ENCODE data around the gene SEMA5B.
A peak's percentile ranks its signal among the peaks of the same experiment; 100 is the strongest.

Gene SEMA5B

DNA sequence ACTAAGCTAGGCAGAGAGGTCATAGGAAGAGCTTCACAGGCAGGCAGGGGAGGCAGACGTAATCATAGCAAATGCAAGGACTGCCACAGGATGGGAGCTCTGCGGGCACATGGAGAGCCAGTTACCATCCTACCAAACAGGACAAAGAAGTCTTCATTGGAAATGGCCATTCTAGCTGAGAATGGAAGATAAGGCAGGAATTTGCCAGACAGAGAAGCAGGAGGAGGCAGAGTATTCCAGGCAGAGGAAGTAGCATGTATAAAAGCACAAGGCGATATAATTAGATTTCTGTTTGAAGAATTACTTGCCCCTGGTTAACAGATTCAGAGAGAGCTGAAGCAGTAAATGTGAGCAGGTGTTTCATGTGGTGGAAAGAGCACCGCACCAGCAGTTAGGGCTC, 3.5 kb upstream of the SEMA5B start:
- no peaks in the 10 kb centered on the region for H3K36me3 ChIP-seq (ENCODE audit: control insufficient read depth in 2 of 2, insufficient read depth in 1 of 2, low read length in 2 of 2)
- CTCF ChIA-PET = interaction anchor here (0.5 to 8.6 kb wide), 6 partner anchors 68 to 1484 kb away, joined by 3 to 84 read pairs (median 4); no protein-coding TSS in a partner anchor
- H3K9me3 ChIP-seq (ENCODE audit: control insufficient read depth, insufficient read depth, low read depth, low read length) = no peaks in the 10 kb centered on the region
- H3K27ac ChIP-seq (ENCODE audit: extremely low read depth, low read depth, low read length) = no peak overlapping the region
- POLR2A ChIA-PET = no interaction called here
- 0 out of 2 replicates have a peak, but pooled peaks cover 3% of the 10 kb centered on the region for H3K4me1 ChIP-seq (ENCODE audit: control insufficient read depth, insufficient read depth, low read length)
- H3K4me3 ChIP-seq (ENCODE audit: low read depth, low read length) = no peak overlapping the region
- TF ChIP-seq ZFP3 (tag by site-specific recombination; IDR thresholded peaks at IDR 0.05; ENCODE audit: low read depth) = no peak
- no peak for TF ChIP-seq ZIC2 (tag by site-specific recombination; IDR thresholded peaks at IDR 0.05)
- no peak for TF ChIP-seq ZNF791 (tag by site-specific recombination; IDR thresholded peaks at IDR 0.05)
- no peak for TF ChIP-seq SP2 (tag by site-specific recombination; IDR thresholded peaks at IDR 0.05)
- TF ChIP-seq ZNF777 (tag by site-specific recombination; IDR thresholded peaks at IDR 0.05; ENCODE audit: borderline replicate concordance) = no peak

DNA sequence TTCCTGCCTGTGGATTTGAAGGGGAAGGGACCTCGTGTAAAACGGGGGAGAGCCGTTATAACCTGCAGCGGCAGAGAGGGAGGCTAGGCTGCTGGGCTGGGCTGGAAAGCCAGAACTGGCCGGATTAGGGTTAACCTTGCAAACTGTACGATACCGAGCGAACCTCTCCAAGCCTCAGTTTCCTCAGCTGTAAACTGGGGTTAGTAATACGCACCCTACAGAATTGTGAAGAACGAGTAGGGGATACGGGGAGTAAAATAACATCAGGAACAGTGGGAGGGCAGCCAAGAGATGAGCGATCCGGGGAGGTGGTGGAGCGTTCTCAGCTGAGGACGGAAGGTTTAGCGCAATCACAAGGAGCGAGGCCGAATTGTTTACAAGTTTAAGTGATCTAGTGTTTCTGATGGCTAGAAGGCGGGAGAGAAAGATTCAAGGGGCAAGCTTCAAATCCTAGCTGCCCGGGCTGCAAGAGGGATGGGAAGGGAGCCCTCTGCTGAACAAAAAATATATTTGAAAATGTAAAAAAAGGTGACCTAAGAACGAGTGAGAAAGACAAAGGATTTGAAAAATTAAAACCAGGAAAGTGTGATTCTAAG, 768 bp upstream of the SEMA5B start:
- Histone ChIP-seq H3K9me3 (ENCODE audit: control insufficient read depth, insufficient read depth, low read depth, low read length) (no peaks in the 10 kb centered on the region), H3K4me1 (ENCODE audit: control insufficient read depth, insufficient read depth, low read length) (0 out of 2 replicates have a peak, but pooled peaks cover 3% of the 10 kb centered on the region), H3K36me3 (ENCODE audit: control insufficient read depth in 2 of 2, insufficient read depth in 1 of 2, low read length in 2 of 2) (no peaks in the 10 kb centered on the region), H3K27ac (ENCODE audit: extremely low read depth, low read depth, low read length) (peak overlapping the region; percentile 61), H3K4me3 (ENCODE audit: low read depth, low read length) (peak overlapping the region; percentile 47)
- POLR2A ChIA-PET = interaction anchor here (0.7 to 1.6 kb wide), 2 partner anchors 82 to 513 kb away, joined by 3 to 4 read pairs; partner anchors contain the start of gene KPNA1
- CTCF ChIA-PET = interaction anchor here (0.5 to 8.6 kb wide), 22 partner anchors 10 to 570 kb away, joined by 3 to 84 read pairs (median 3); no protein-coding TSS in a partner anchor
- TF ChIP-seq ZNF292 (tag by site-specific recombination; IDR thresholded peaks at IDR 0.05; ENCODE audit: borderline replicate concordance, low read depth) (no peak), ZNF501 (tag by site-specific recombination; IDR thresholded peaks at IDR 0.05) (no peak), ZNF121 (tag by site-specific recombination; IDR thresholded peaks at IDR 0.05) (no peak), ZNF2 (tag by site-specific recombination; IDR thresholded peaks at IDR 0.05) (0 out of 2 replicates have a peak, but pooled peaks have one; percentile 10), ZNF366 (tag by site-specific recombination; conservative IDR thresholded peaks at IDR 0.05) (peak; percentile 76), ZNF660 (tag by site-specific recombination; IDR thresholded peaks at IDR 0.05) (peak; percentile 52; the same call in 1 of the 2 replicates), ZNF610 (tag by site-specific recombination; IDR thresholded peaks at IDR 0.05; ENCODE audit: borderline replicate concordance) (no peak), PRDM1 (tag by site-specific recombination; IDR thresholded peaks at IDR 0.05) (no peak), ZEB2 (tag by site-specific recombination; IDR thresholded peaks at IDR 0.05) (peak; percentile 81), HOXC10 (CRISPR knock-in tag; IDR thresholded peaks at IDR 0.05) (no peak), ZNF341 (tag by site-specific recombination; IDR thresholded peaks at IDR 0.05; ENCODE audit: low read depth) (peak; percentile 57), ZNF133 (tag by site-specific recombination; IDR thresholded peaks at IDR 0.05) (no peak)
- TF ChIP-seq, protein P1, sequence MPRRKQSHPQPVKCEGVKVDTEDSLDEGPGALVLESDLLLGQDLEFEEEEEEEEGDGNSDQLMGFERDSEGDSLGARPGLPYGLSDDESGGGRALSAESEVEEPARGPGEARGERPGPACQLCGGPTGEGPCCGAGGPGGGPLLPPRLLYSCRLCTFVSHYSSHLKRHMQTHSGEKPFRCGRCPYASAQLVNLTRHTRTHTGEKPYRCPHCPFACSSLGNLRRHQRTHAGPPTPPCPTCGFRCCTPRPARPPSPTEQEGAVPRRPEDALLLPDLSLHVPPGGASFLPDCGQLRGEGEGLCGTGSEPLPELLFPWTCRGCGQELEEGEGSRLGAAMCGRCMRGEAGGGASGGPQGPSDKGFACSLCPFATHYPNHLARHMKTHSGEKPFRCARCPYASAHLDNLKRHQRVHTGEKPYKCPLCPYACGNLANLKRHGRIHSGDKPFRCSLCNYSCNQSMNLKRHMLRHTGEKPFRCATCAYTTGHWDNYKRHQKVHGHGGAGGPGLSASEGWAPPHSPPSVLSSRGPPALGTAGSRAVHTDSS (tag by site-specific recombination; IDR thresholded peaks at IDR 0.05) = no peak
- TF ChIP-seq, protein P2, sequence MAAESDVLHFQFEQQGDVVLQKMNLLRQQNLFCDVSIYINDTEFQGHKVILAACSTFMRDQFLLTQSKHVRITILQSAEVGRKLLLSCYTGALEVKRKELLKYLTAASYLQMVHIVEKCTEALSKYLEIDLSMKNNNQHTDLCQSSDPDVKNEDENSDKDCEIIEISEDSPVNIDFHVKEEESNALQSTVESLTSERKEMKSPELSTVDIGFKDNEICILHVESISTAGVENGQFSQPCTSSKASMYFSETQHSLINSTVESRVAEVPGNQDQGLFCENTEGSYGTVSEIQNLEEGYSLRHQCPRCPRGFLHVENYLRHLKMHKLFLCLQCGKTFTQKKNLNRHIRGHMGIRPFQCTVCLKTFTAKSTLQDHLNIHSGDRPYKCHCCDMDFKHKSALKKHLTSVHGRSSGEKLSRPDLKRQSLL (tag by site-specific recombination; IDR thresholded peaks at IDR 0.05) = peak; percentile 49; the same call in 1 of the 2 replicates
- TF ChIP-seq, protein P3, sequence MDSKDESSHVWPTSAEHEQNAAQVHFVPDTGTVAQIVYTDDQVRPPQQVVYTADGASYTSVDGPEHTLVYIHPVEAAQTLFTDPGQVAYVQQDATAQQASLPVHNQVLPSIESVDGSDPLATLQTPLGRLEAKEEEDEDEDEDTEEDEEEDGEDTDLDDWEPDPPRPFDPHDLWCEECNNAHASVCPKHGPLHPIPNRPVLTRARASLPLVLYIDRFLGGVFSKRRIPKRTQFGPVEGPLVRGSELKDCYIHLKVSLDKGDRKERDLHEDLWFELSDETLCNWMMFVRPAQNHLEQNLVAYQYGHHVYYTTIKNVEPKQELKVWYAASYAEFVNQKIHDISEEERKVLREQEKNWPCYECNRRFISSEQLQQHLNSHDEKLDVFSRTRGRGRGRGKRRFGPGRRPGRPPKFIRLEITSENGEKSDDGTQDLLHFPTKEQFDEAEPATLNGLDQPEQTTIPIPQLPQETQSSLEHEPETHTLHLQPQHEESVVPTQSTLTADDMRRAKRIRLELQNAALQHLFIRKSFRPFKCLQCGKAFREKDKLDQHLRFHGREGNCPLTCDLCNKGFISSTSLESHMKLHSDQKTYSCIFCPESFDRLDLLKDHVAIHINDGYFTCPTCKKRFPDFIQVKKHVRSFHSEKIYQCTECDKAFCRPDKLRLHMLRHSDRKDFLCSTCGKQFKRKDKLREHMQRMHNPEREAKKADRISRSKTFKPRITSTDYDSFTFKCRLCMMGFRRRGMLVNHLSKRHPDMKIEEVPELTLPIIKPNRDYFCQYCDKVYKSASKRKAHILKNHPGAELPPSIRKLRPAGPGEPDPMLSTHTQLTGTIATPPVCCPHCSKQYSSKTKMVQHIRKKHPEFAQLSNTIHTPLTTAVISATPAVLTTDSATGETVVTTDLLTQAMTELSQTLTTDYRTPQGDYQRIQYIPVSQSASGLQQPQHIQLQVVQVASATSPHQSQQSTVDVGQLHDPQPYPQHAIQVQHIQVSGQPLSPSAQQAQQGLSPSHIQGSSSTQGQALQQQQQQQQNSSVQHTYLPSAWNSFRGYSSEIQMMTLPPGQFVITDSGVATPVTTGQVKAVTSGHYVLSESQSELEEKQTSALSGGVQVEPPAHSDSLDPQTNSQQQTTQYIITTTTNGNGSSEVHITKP (tag by site-specific recombination; IDR thresholded peaks at IDR 0.05) = peak; percentile 79
- TF ChIP-seq, protein P4, sequence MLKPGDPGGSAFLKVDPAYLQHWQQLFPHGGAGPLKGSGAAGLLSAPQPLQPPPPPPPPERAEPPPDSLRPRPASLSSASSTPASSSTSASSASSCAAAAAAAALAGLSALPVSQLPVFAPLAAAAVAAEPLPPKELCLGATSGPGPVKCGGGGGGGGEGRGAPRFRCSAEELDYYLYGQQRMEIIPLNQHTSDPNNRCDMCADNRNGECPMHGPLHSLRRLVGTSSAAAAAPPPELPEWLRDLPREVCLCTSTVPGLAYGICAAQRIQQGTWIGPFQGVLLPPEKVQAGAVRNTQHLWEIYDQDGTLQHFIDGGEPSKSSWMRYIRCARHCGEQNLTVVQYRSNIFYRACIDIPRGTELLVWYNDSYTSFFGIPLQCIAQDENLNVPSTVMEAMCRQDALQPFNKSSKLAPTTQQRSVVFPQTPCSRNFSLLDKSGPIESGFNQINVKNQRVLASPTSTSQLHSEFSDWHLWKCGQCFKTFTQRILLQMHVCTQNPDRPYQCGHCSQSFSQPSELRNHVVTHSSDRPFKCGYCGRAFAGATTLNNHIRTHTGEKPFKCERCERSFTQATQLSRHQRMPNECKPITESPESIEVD (tag by site-specific recombination; IDR thresholded peaks at IDR 0.05) = no peak
- TF ChIP-seq, protein P5, sequence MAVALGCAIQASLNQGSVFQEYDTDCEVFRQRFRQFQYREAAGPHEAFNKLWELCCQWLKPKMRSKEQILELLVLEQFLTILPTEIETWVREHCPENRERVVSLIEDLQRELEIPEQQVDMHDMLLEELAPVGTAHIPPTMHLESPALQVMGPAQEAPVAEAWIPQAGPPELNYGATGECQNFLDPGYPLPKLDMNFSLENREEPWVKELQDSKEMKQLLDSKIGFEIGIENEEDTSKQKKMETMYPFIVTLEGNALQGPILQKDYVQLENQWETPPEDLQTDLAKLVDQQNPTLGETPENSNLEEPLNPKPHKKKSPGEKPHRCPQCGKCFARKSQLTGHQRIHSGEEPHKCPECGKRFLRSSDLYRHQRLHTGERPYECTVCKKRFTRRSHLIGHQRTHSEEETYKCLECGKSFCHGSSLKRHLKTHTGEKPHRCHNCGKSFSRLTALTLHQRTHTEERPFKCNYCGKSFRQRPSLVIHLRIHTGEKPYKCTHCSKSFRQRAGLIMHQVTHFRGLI (tag by site-specific recombination; IDR thresholded peaks at IDR 0.05) = no peak; the same call in 1 of the 2 replicates
- TF ChIP-seq, protein P6, sequence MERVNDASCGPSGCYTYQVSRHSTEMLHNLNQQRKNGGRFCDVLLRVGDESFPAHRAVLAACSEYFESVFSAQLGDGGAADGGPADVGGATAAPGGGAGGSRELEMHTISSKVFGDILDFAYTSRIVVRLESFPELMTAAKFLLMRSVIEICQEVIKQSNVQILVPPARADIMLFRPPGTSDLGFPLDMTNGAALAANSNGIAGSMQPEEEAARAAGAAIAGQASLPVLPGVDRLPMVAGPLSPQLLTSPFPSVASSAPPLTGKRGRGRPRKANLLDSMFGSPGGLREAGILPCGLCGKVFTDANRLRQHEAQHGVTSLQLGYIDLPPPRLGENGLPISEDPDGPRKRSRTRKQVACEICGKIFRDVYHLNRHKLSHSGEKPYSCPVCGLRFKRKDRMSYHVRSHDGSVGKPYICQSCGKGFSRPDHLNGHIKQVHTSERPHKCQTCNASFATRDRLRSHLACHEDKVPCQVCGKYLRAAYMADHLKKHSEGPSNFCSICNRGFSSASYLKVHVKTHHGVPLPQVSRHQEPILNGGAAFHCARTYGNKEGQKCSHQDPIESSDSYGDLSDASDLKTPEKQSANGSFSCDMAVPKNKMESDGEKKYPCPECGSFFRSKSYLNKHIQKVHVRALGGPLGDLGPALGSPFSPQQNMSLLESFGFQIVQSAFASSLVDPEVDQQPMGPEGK (tag by site-specific recombination; IDR thresholded peaks at IDR 0.05) = no peak

All from HEK293 (cell line).